Endothelial cell of umbilical vein (primary cell): ENCODE measurements around the gene NANS. TPM values are rescaled to one million over a fixed set of nuclear protein-coding genes. Genes with fewer than 3 reads are reported as not detected.

Experiments used
- BruUV-seq: library from RNA; stranded (reverse); fragments of 400-500 nt; replicated peaks from 2 replicates; lab custom pipeline; 2021; lab: Mats Ljungman, UMichigan
- CTCF ChIA-PET: fragments of 300-600, 350-600 bp; sonication (Branson Sonifier 250); formaldehyde crosslinking; loops from one replicate; lab custom pipeline; 2021; ENCODE audit warnings: antibody characterized with exemption, inconsistent platforms; lab: Charles Lee
- POLR2A ChIA-PET: fragments of 300-600, 350-600 bp; sonication (Branson Sonifier 250); formaldehyde crosslinking; loops from one replicate; lab custom pipeline; 2021; ENCODE audit warnings: antibody characterized with exemption, inconsistent platforms; lab: Charles Lee
- DNase-seq: peaks from one replicate; pipeline ENCODE4 v3.0.0-alpha.2; 2011; ENCODE audit warnings: low read depth, low spot score
- FAIRE-seq: peaks from 2 replicates; lab custom pipeline; 2011; peaks lifted over from hg19 to GRCh38; lab: Jason Lieb, UNC
- H2AFZ ChIP-seq: 2 replicates; pipeline ENCODE4 v1.6.0; 2012; ENCODE audit warnings: low read depth, low read length, control low read depth, inconsistent platforms
- H3K27ac ChIP-seq: 2 replicates; pipeline ENCODE4 v1.5.1; 2011; ENCODE audit warnings: low read depth, mild to moderate bottlenecking, control low read depth, low read length, moderate library complexity; ENCODE audit not compliant: insufficient read depth
- H3K27me3 ChIP-seq, 2 experiments: 2 replicates each; pipeline versions ENCODE4 v1.6.0 to v1.6.1; 2011; ENCODE audit warnings: low read length in 2 of 2, mixed read lengths in 1 of 2; ENCODE audit not compliant: control insufficient read depth in 2 of 2, insufficient read depth in 2 of 2
- H3K36me3 ChIP-seq, 2 experiments: 2 replicates in 1 of 2; 3 replicates in 1 of 2; pipeline ENCODE4 v1.5.1; 2011; ENCODE audit warnings: low read length in 2 of 2, mild to moderate bottlenecking in 1 of 2, moderate library complexity in 1 of 2; ENCODE audit not compliant: control insufficient read depth in 2 of 2, insufficient read depth in 2 of 2; ENCODE audit errors: extremely low read depth in 1 of 2
- H3K4me1 ChIP-seq: 3 replicates; pipeline ENCODE4 v1.5.1; 2011; ENCODE audit warnings: mild to moderate bottlenecking, low read length; ENCODE audit not compliant: control insufficient read depth, insufficient read depth; ENCODE audit errors: extremely low read depth
- H3K4me2 ChIP-seq: 2 replicates; pipeline ENCODE4 v1.6.1; 2011; ENCODE audit warnings: low read length, control low read depth, mixed read lengths; ENCODE audit not compliant: insufficient read depth
- H3K4me3 ChIP-seq, 3 experiments: fragments of 200-600 bp in 1 of 3; sonication (generic), shearing (Covaris generic) in 1 of 3; replicated peaks in 1 of 3; 2 replicates each; pipeline ENCODE4 v1.5.1; 2011 to 2016; ENCODE audit warnings: control low read depth in 3 of 3, low read length in 3 of 3, mild to moderate bottlenecking in 2 of 3, inconsistent platforms in 1 of 3, low read depth in 1 of 3, moderate library complexity in 1 of 3; ENCODE audit not compliant: insufficient read depth in 1 of 3
- H3K79me2 ChIP-seq: 2 replicates; pipeline ENCODE4 v1.6.0; 2012; ENCODE audit warnings: low read length, inconsistent platforms; ENCODE audit not compliant: control insufficient read depth, insufficient read depth
- H3K9ac ChIP-seq: replicated peaks from 2 replicates; pipeline ENCODE3; 2011; ENCODE audit warnings: low read length, control low read depth; ENCODE audit not compliant: insufficient read depth; ENCODE audit errors: extremely low read depth
- H3K9me1 ChIP-seq: replicated peaks from 3 replicates; pipeline ENCODE4 v1.6.0; 2011; ENCODE audit warnings: mild to moderate bottlenecking, low read length; ENCODE audit not compliant: control insufficient read depth, insufficient read depth; ENCODE audit errors: extremely low read depth
- H3K9me3 ChIP-seq: replicated peaks from 2 replicates; pipeline ENCODE4 v1.5.1; 2012; ENCODE audit warnings: low read length, inconsistent platforms; ENCODE audit not compliant: control insufficient read depth, insufficient read depth
- H4K20me1 ChIP-seq: replicated peaks from 2 replicates; pipeline ENCODE3; 2011; ENCODE audit warnings: mild to moderate bottlenecking, low read length; ENCODE audit not compliant: control insufficient read depth, insufficient read depth; ENCODE audit errors: extremely low read depth
- CTCF ChIP-seq, 2 donors: IDR thresholded peaks; 1 replicate in 1 of 2; 2 replicates in 1 of 2; pipeline ENCODE4 v1.5.1; 2011; ENCODE audit warnings: low read length in 2 of 2, mild to moderate bottlenecking in 2 of 2, moderate library complexity in 2 of 2, control low read depth in 1 of 2, inconsistent platforms in 1 of 2, low read depth in 1 of 2; ENCODE audit not compliant: insufficient read depth in 1 of 2; ENCODE audit errors: extremely low read depth in 1 of 2
- EZH2 ChIP-seq: IDR thresholded peaks from 2 replicates; pipeline ENCODE4 v1.6.1; 2012; ENCODE audit warnings: borderline replicate concordance, low read depth, mild to moderate bottlenecking, moderate library complexity, low read length, inconsistent platforms; ENCODE audit not compliant: severe bottlenecking
- FOS ChIP-seq: IDR thresholded peaks from 2 replicates; pipeline ENCODE4 v1.6.1; 2011; ENCODE audit warnings: mild to moderate bottlenecking, low read length, moderate library complexity, borderline replicate concordance; ENCODE audit not compliant: insufficient read depth
- JUN ChIP-seq: IDR thresholded peaks from 2 replicates; pipeline ENCODE4 v1.6.1; 2011; ENCODE audit warnings: borderline replicate concordance, low read depth; ENCODE audit not compliant: insufficient read length, insufficient read depth
- MYC ChIP-seq: IDR thresholded peaks from one replicate; pipeline ENCODE4 v1.6.1; 2011; ENCODE audit warnings: mild to moderate bottlenecking, low read depth, low read length
- POLR2AphosphoS5 ChIP-seq: IDR thresholded peaks from 2 replicates; pipeline ENCODE4 v1.6.1; 2012; ENCODE audit warnings: low read depth, mild to moderate bottlenecking, control low read depth, low read length, moderate library complexity; ENCODE audit not compliant: insufficient read depth
- dilution Hi-C: fragments of 300-500 bp; cut with MboI; formaldehyde crosslinking; loops from one replicate; pipeline ENCODE4 v1.15.0; 2019; ENCODE audit warnings: low sequenced_read_pairs; ENCODE audit not compliant: extremely low pct_ligation_motif_present
- intact Hi-C: fragments of 100-400 bp; cut with micrococcal nuclease; formaldehyde crosslinking; loops from one replicate; pipeline ENCODE4 v1.10.0; 2022
- polyA plus RNA-seq, 4 experiments: library from polyadenylated mRNA; depleted of rRNA in 3 of 4; stranded (reverse) in 3 of 4; unstranded in 1 of 4; fragments of >200 nt; gene quantifications; 2 replicates each; pipeline versions ENCODE4 v1.2.1 to v1.2.3, GENCODE V29; 2011 to 2012; ENCODE audit warnings: missing spikeins in 1 of 4
- total RNA-seq: library from RNA; stranded (reverse); gene quantifications from 2 replicates; pipeline ENCODE4 v1.2.3, GENCODE V29; 2021

The NANS gene
- total and polyA plus RNA-seq, 2 donors (not counting 3 experiments of a cell fraction or from before 2014, with no cell fraction given) = 85.1 to 108 TPM

GRCh38 chr9:98078895-98079294, 22.4 kb downstream of the NANS start:
- Histone ChIP-seq H3K4me1 (peaks cover 12% of the 10 kb centered on the region), H2AFZ (no peak overlapping the region), H3K79me2 (peaks cover 9% of the 10 kb centered on the region), H4K20me1 (no peaks in the 10 kb centered on the region), H3K9ac (no peak overlapping the region), H3K4me2 (no peak overlapping the region), H3K36me3 (peaks cover 5 to 18% of the 10 kb centered on the region in 2 experiments), H3K9me1 (no peaks in the 10 kb centered on the region), H3K27ac (no peak overlapping the region), H3K9me3 (no peaks in the 10 kb centered on the region), H3K27me3 (no peaks in the 10 kb centered on the region), H3K4me3 (no peak overlapping the region)
- intact Hi-C loops (no loop called here), dilution Hi-C loops (no loop called here)
- TF ChIP-seq MYC = no peak
- DNase-seq (no peak), FAIRE-seq (no peak)
- POLR2A ChIA-PET = no interaction called here
- CTCF ChIA-PET = no interaction called here
- no TSS peak for BruUV-seq

GRCh38 chr9:98080326-98080725, 23.8 kb downstream of the NANS start:
- Histone ChIP-seq H3K27ac (no peak overlapping the region), H2AFZ (no peak overlapping the region), H3K4me1 (peaks cover 12% of the 10 kb centered on the region), H3K27me3 (no peaks in the 10 kb centered on the region), H3K4me2 (no peak overlapping the region), H3K9me1 (no peaks in the 10 kb centered on the region), H4K20me1 (no peaks in the 10 kb centered on the region), H3K9ac (no peak overlapping the region), H3K4me3 (no peak overlapping the region), H3K36me3 (peaks cover 5 to 18% of the 10 kb centered on the region in 2 experiments), H3K79me2 (peaks cover 9% of the 10 kb centered on the region), H3K9me3 (no peaks in the 10 kb centered on the region)
- BruUV-seq = no TSS peak
- DNase-seq (no peak), FAIRE-seq (no peak)
- TF ChIP-seq JUN (no peak), EZH2 (no peak), CTCF (IDR thresholded peaks at IDR 0.05; ENCODE audit: extremely low read depth in 1 of 2, insufficient read depth in 1 of 2, low read depth in 1 of 2, low read length in 2 of 2) (no peak), FOS (no peak), MYC (no peak), POLR2AphosphoS5 (no peak)
- ChIA-PET CTCF (no interaction called here), POLR2A (interaction anchor here (0.6 to 1.7 kb wide), 2 partner anchors 22 to 24 kb away, joined by 3 to 4 read pairs; partner anchors contain the start of gene NANS)
- intact Hi-C loops (no loop called here), dilution Hi-C loops (no loop called here)
